IPS-NIHi11 (cell line): ENCODE results near the gene PRR35.
"Not testable (repeated sequence)": the region's sequence is repeated elsewhere in the genome, so short reads cannot be mapped to it uniquely, and the experiment has no call there.

Experiments used
- DNase-seq: peaks from one replicate; pipeline ENCODE4 v3.0.0; 2012; ENCODE audit warnings: mixed read lengths, low spot score

PRR35 gene

GRCh38 chr16:593807-594206 is 33.6 kb downstream of the PRR35 start:
- DNase-seq, result no peak

- no peak for DNase-seq
Measured at GRCh38 chr16:595094-595528, 34.9 kb downstream of the PRR35 start.

GRCh38 chr16:595942-596735 is 35.9 kb downstream of the PRR35 start:
- no peak for DNase-seq

- no peak for DNase-seq
Measured at GRCh38 chr16:596736-597060, 36.5 kb downstream of the PRR35 start.

GRCh38 chr16:597655-598054 is 37.5 kb downstream of the PRR35 start:
- not testable (repeated sequence) for DNase-seq

- no peak for DNase-seq
Measured at GRCh38 chr16:598823-599739, 38.9 kb downstream of the PRR35 start.

GRCh38 chr16:600781-601180 is 40.6 kb downstream of the PRR35 start:
- peak; percentile 76 for DNase-seq

- DNase-seq, result no peak
Measured at GRCh38 chr16:603933-604332, 43.7 kb downstream of the PRR35 start.

GRCh38 chr16:606656-607307 is 46.6 kb downstream of the PRR35 start:
- no peak for DNase-seq

GRCh38 chr16:608019-608418 is 47.8 kb downstream of the PRR35 start:
- DNase-seq, result no peak

GRCh38 chr16:609316-609715 is 49.1 kb downstream of the PRR35 start:
- DNase-seq, result no peak

GRCh38 chr16:609984-610383 is 49.8 kb downstream of the PRR35 start:
- no peak for DNase-seq

GRCh38 chr16:610513-611381 is 50.6 kb downstream of the PRR35 start:
- peak; percentile 93 for DNase-seq

GRCh38 chr16:615122-615521 is 54.9 kb downstream of the PRR35 start:
- DNase-seq, result no peak
